ENCODE data around the gene SIAE. TPM values are rescaled to one million over a fixed set of nuclear protein-coding genes. Genes with fewer than 3 reads are reported as not detected.

Gene SIAE
- total and polyA plus RNA-seq, 12 donors: 17.9 to 92.9 (median 74.3) TPM

DNA sequence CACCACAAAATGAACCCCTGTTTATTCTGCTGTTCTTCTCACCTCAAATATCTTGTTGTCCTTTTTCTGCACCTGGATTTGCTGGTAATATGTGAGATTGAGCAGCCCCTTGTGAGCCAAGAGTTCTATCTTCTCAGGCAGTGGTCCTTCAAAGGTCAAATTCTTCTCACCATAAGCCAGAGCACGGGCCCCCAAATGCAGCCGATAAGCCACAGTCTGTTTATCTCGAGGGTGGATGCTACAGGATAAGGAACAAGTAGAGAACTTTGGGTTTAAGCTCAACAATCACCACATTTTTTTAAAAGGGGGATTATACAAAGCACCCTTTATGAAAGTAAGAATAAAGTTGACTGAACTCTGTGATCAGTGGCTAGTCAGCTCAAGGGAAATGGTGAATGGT lies 35.0 kb downstream of the SIAE start:
- Histone ChIP-seq H3K27ac (no peak overlapping the region), H3K9me3 (no peaks in the 10 kb centered on the region), H3K4me1 (no peaks in the 10 kb centered on the region), H3K4me3 (no peak overlapping the region), H3K36me3 (peaks cover 0 to 72% (median 26%) of the 10 kb centered on the region in 9 donors), H3K27me3 (no peaks in the 10 kb centered on the region)
- intact Hi-C loops (cut with DNase I): no loop called here
- DNase-seq: no peak
- no peak for TF ChIP-seq CTCF (IDR thresholded peaks at IDR 0.05)
- 69 to 71% methylated on average over 3 of the region's 3 CpGs for WGBS, 2 donors
- no peak for ATAC-seq

GRCh38 chr11:124635932-124636331 lies 37.6 kb downstream of the SIAE start:
- ATAC-seq: no peak
- Histone ChIP-seq H3K4me3 (no peak overlapping the region), H3K9me3 (no peaks in the 10 kb centered on the region), H3K36me3 (peaks cover 0 to 97% (median 47%) of the 10 kb centered on the region in 9 donors), H3K27me3 (no peaks in the 10 kb centered on the region), H3K27ac (no peak overlapping the region), H3K4me1 (no peaks in the 10 kb centered on the region)
- no peak for DNase-seq
- intact Hi-C loops (cut with DNase I): no loop called here
- TF ChIP-seq CTCF (IDR thresholded peaks at IDR 0.05): no peak
- WGBS, 2 donors: 84 to 85% methylated on average over 3 of the region's 3 CpGs

GRCh38 chr11:124633355-124633754 lies 40.2 kb downstream of the SIAE start:
- WGBS, 2 donors: 92 to 95% methylated on average over 1 of the region's 1 CpG
- Histone ChIP-seq H3K9me3 (no peaks in the 10 kb centered on the region), H3K4me3 (no peak overlapping the region), H3K36me3 (peaks cover 0 to 100% (median 56%) of the 10 kb centered on the region in 9 donors), H3K27ac (no peak overlapping the region), H3K27me3 (no peaks in the 10 kb centered on the region), H3K4me1 (no peaks in the 10 kb centered on the region)
- intact Hi-C loops (cut with DNase I): no loop called here
- TF ChIP-seq CTCF (IDR thresholded peaks at IDR 0.05): peak in 3 of 9 donors; percentile 7 to 16 (median 14)
- DNase-seq: no peak
- no peak for ATAC-seq

DNA sequence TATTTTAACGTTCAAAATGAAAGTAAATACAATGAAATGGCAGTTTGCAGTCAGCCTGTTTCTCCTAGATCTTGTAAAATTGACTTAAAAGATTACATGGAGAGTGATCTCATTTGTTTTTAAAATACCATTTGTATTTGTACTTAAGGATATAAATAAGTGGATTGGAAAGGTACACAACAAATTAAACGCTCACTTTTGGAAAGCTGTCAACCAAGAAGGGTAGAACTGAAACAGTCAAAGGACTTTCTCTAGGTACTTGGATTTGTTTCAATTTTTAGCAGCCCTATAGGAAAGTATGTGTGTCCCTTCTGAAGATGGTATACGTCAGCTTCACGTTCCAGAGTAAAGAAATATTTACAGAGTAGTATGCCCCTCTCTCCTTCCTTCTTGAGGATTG lies 43.6 kb downstream of the SIAE start:
- H3K4me3 ChIP-seq: no peak overlapping the region
- ATAC-seq (no peak), DNase-seq (no peak)
- H3K9me3 ChIP-seq: no peaks in the 10 kb centered on the region
- H3K27ac ChIP-seq: no peak overlapping the region
- TF ChIP-seq CTCF (IDR thresholded peaks at IDR 0.05): no peak
- 84 to 88% methylated on average over 4 of the region's 4 CpGs for WGBS, 2 donors
- intact Hi-C loops (cut with DNase I): no loop called here
- no peaks in the 10 kb centered on the region for H3K27me3 ChIP-seq
- peaks cover 0 to 100% (median 59%) of the 10 kb centered on the region in 9 donors for H3K36me3 ChIP-seq
- H3K4me1 ChIP-seq: peaks cover 0 to 9% (median 4%) of the 10 kb centered on the region in 9 donors

Data from heart right ventricle (tissue), 16 donors.